Endodermal cell (in vitro differentiated cells): ENCODE data around the gene ANGPTL2. TPM values are rescaled to one million over a fixed set of nuclear protein-coding genes. Genes with fewer than 3 reads are reported as not detected.
A peak's percentile ranks its signal among the peaks of the same experiment; 100 is the strongest.

ENCODE experiments used
- DNase-seq: peaks from one replicate; pipeline ENCODE4 v3.0.0-alpha.2; 2017
- H3K27ac ChIP-seq: 2 replicates; pipeline ENCODE4 v1.5.1; 2013; ENCODE audit warnings: mild to moderate bottlenecking, low read depth, low read length, moderate library complexity
- H3K27me3 ChIP-seq: 2 replicates; pipeline ENCODE4 v1.6.1; 2013; ENCODE audit warnings: mild to moderate bottlenecking, low read length, moderate library complexity; ENCODE audit not compliant: insufficient read depth, control insufficient read depth, poor library complexity, severe bottlenecking
- H3K36me3 ChIP-seq: 2 replicates; pipeline ENCODE4 v1.7.0; 2013; ENCODE audit warnings: mild to moderate bottlenecking, low read length, moderate library complexity; ENCODE audit not compliant: control insufficient read depth, insufficient read depth
- H3K4me1 ChIP-seq: one replicate; pipeline ENCODE4 v1.7.0; 2013; ENCODE audit warnings: low read length; ENCODE audit not compliant: control insufficient read depth, insufficient read depth
- H3K4me3 ChIP-seq: 2 replicates; pipeline ENCODE4 v1.5.1; 2013; ENCODE audit warnings: mild to moderate bottlenecking, low read length, moderate library complexity
- H3K9ac ChIP-seq: 2 replicates; pipeline ENCODE4 v1.6.1; 2013; ENCODE audit warnings: mild to moderate bottlenecking, low read length, moderate library complexity; ENCODE audit not compliant: poor library complexity, severe bottlenecking; ENCODE audit errors: extremely low read depth
- H3K9me3 ChIP-seq: 2 replicates; pipeline ENCODE4 v1.6.1; 2013; ENCODE audit warnings: mild to moderate bottlenecking, low read length, moderate library complexity; ENCODE audit not compliant: control insufficient read depth
- H3K27ac Mint-ChIP-seq: 2 replicates; pipeline ENCODE4 v1.8.0; 2020; ENCODE audit warnings: mixed read lengths
- H3K27me3 Mint-ChIP-seq: 2 replicates; pipeline ENCODE4 v1.8.0; 2021; ENCODE audit warnings: mild to moderate bottlenecking, mixed read lengths; ENCODE audit not compliant: insufficient read depth
- H3K36me3 Mint-ChIP-seq: 2 replicates; pipeline ENCODE4 v1.8.0; 2020; ENCODE audit warnings: low read depth, mixed read lengths
- H3K4me1 Mint-ChIP-seq: 2 replicates; pipeline ENCODE4 v1.8.0; 2020; ENCODE audit warnings: mixed read lengths
- H3K4me3 Mint-ChIP-seq: 2 replicates; pipeline ENCODE4 v1.8.0; 2020; ENCODE audit warnings: mild to moderate bottlenecking, moderate library complexity, mixed read lengths
- H3K9me3 Mint-ChIP-seq: 2 replicates; pipeline ENCODE4 v1.8.0; 2020; ENCODE audit warnings: mild to moderate bottlenecking, mixed read lengths
- CTCF ChIP-seq: fragments of 200-600 bp; sonication (generic); conservative IDR thresholded peaks from 2 replicates; pipeline ENCODE4 v1.5.0; 2021; ENCODE audit warnings: antibody characterized with exemption, mild to moderate bottlenecking
- WGBS, 2 experiments: methylation state at CpG; one replicate each; pipeline versions ENCODE4 v1.1.5 to v1.1.7; 2013; ENCODE audit warnings: missing lambda C conversion rate in 2 of 2, mixed read lengths in 1 of 2; ENCODE audit not compliant: insufficient coverage in 1 of 2, insufficient read length in 1 of 2; 5-methylcytosine and 5-hydroxymethylcytosine counted together
- total RNA-seq, 2 donors: library from RNA; stranded (reverse); fragmentation: NEBNext Ultra II Directional in 1 of 2; extraction: Animal tissue kit (Norgen Biotek cat#: 25700) in 1 of 2; gene quantifications; 2 replicates in 1 of 2; 3 replicates in 1 of 2; pipeline ENCODE4 v1.2.1, GENCODE V29; 2021

The ANGPTL2 gene
- total RNA-seq, 2 donors from 2014 or later = 14.8 to 17.1 TPM

- Histone ChIP-seq H3K36me3 (no peaks in the 10 kb centered on the region), H3K27me3 (no peaks in the 10 kb centered on the region), H3K4me1 (no peaks in the 10 kb centered on the region), H3K9ac (no peak overlapping the region), H3K27ac (no peak overlapping the region), H3K4me3 (no peak overlapping the region), H3K9me3 (no peaks in the 10 kb centered on the region)
- peak; percentile 16 for DNase-seq
- Mint-ChIP-seq H3K4me3 (no peak overlapping the region), H3K4me1 (peaks cover 2% of the 10 kb centered on the region), H3K36me3 (no peaks in the 10 kb centered on the region), H3K9me3 (no peaks in the 10 kb centered on the region), H3K27ac (no peak overlapping the region), H3K27me3 (no peaks in the 10 kb centered on the region)
- 92 to 96% methylated on average over 4 of the region's 4 CpGs for WGBS, 2 experiments
- TF ChIP-seq CTCF = no peak
These were observed 47.7 kb upstream of the ANGPTL2 start for GRCh38 chr9:127170103-127170502.

- no peak overlapping the region for H3K9ac ChIP-seq
- WGBS, 2 experiments = 92% methylated on average over 5 of the region's 5 CpGs
- no peak overlapping the region for H3K27ac ChIP-seq
- TF ChIP-seq CTCF = no peak
- no peaks in the 10 kb centered on the region for H3K4me1 ChIP-seq
- no peak overlapping the region for H3K27ac Mint-ChIP-seq
- no peak overlapping the region for H3K4me3 ChIP-seq
- no peaks in the 10 kb centered on the region for H3K9me3 Mint-ChIP-seq
- peaks cover 5% of the 10 kb centered on the region for H3K4me1 Mint-ChIP-seq
- no peaks in the 10 kb centered on the region for H3K27me3 ChIP-seq
- H3K4me3 Mint-ChIP-seq = no peak overlapping the region
- H3K9me3 ChIP-seq = no peaks in the 10 kb centered on the region
- H3K27me3 Mint-ChIP-seq = no peaks in the 10 kb centered on the region
- no peak for DNase-seq
- no peaks in the 10 kb centered on the region for H3K36me3 ChIP-seq
- no peaks in the 10 kb centered on the region for H3K36me3 Mint-ChIP-seq
These were observed 47.1 kb upstream of the ANGPTL2 start for GRCh38 chr9:127169575-127169883.

- Mint-ChIP-seq H3K27me3 (no peaks in the 10 kb centered on the region), H3K4me3 (no peak overlapping the region), H3K36me3 (no peaks in the 10 kb centered on the region), H3K27ac (no peak overlapping the region), H3K4me1 (peaks cover 5% of the 10 kb centered on the region), H3K9me3 (no peaks in the 10 kb centered on the region)
- Histone ChIP-seq H3K36me3 (no peaks in the 10 kb centered on the region), H3K4me3 (no peak overlapping the region), H3K27ac (no peak overlapping the region), H3K9ac (no peak overlapping the region), H3K4me1 (no peaks in the 10 kb centered on the region), H3K9me3 (no peaks in the 10 kb centered on the region), H3K27me3 (no peaks in the 10 kb centered on the region)
- no peak for DNase-seq
- 95 to 98% methylated on average over 9 to 10 of the region's 10 CpGs for WGBS, 2 experiments
- TF ChIP-seq CTCF = no peak
These were observed 46.5 kb upstream of the ANGPTL2 start for GRCh38 chr9:127168756-127169574.
